B cell (primary cell): ENCODE measurements around the gene XRCC4.
"Not testable (repeated sequence)": the region's sequence is repeated elsewhere in the genome, so short reads cannot be mapped to it uniquely, and the experiment has no call there.

Experiments used
- EZH2 ChIP-seq: IDR thresholded peaks from 2 replicates; pipeline ENCODE4 v1.6.1; 2012; ENCODE audit warnings: borderline replicate concordance, low read depth, mild to moderate bottlenecking, moderate library complexity, low read length; ENCODE audit not compliant: insufficient read depth, poor library complexity, severe bottlenecking
- TF ChIP-seq, protein P1 (sequence below): fragments of 200-600 bp; IDR thresholded peaks from one replicate; pipeline ENCODE4 v1.8.0; 2022; ENCODE audit warnings: antibody characterized with exemption, mild to moderate bottlenecking

GRCh38 chr5:83152996-83153395 is 75.6 kb downstream of the XRCC4 start:
- TF ChIP-seq, protein P1, sequence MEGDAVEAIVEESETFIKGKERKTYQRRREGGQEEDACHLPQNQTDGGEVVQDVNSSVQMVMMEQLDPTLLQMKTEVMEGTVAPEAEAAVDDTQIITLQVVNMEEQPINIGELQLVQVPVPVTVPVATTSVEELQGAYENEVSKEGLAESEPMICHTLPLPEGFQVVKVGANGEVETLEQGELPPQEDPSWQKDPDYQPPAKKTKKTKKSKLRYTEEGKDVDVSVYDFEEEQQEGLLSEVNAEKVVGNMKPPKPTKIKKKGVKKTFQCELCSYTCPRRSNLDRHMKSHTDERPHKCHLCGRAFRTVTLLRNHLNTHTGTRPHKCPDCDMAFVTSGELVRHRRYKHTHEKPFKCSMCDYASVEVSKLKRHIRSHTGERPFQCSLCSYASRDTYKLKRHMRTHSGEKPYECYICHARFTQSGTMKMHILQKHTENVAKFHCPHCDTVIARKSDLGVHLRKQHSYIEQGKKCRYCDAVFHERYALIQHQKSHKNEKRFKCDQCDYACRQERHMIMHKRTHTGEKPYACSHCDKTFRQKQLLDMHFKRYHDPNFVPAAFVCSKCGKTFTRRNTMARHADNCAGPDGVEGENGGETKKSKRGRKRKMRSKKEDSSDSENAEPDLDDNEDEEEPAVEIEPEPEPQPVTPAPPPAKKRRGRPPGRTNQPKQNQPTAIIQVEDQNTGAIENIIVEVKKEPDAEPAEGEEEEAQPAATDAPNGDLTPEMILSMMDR, result not testable (repeated sequence)
- TF ChIP-seq EZH2, result not testable (repeated sequence)
